KMS-11 (cell line): ENCODE measurements around the gene NCKAP5.

Source experiments
- H2AFZ ChIP-seq: fragments of 200-600 bp; sonication (generic); 2 replicates; pipeline ENCODE4 v1.6.1; 2016; ENCODE audit warnings: antibody characterized with exemption, mixed run types, low read depth
- H3K27ac ChIP-seq: fragments of 200-600 bp; sonication (generic); 2 replicates; pipeline ENCODE4 v1.6.1; 2016; ENCODE audit warnings: mild to moderate bottlenecking, mixed run types
- H3K27me3 ChIP-seq: fragments of 200-600 bp; sonication (generic); 2 replicates; pipeline ENCODE4 v1.6.1; 2017; ENCODE audit warnings: mild to moderate bottlenecking, low read depth, mixed run types, moderate library complexity; ENCODE audit not compliant: insufficient read depth
- H3K36me3 ChIP-seq: fragments of 200-600 bp; sonication (generic); 2 replicates; pipeline ENCODE4 v1.6.1; 2017; ENCODE audit warnings: mild to moderate bottlenecking, mixed run types; ENCODE audit not compliant: insufficient read depth
- H3K4me1 ChIP-seq: fragments of 200-600 bp; sonication (generic); 2 replicates; pipeline ENCODE4 v1.6.1; 2016; ENCODE audit warnings: mild to moderate bottlenecking, low read depth, mixed run types; ENCODE audit not compliant: poor library complexity, severe bottlenecking
- H3K4me2 ChIP-seq: fragments of 200-600 bp; sonication (generic); 2 replicates; pipeline ENCODE4 v1.7.0; 2016; ENCODE audit warnings: mild to moderate bottlenecking, mixed run types
- H3K4me3 ChIP-seq: fragments of 200-600 bp; sonication (generic); IDR thresholded peaks from 2 replicates; pipeline ENCODE4 v1.6.1; 2017; ENCODE audit warnings: low read depth, low read length, mixed read lengths; ENCODE audit not compliant: insufficient read depth
- H3K79me2 ChIP-seq: fragments of 200-600 bp; sonication (generic); 2 replicates; pipeline ENCODE4 v1.6.1; 2016; ENCODE audit warnings: low read depth, mixed run types; ENCODE audit not compliant: insufficient read depth
- H3K9ac ChIP-seq: fragments of 200-600 bp; sonication (generic); 2 replicates; pipeline ENCODE4 v1.6.1; 2016; ENCODE audit warnings: mild to moderate bottlenecking, mixed run types
- H4K20me1 ChIP-seq: fragments of 200-600 bp; sonication (generic); 2 replicates; pipeline ENCODE4 v1.6.1; 2016; ENCODE audit warnings: mild to moderate bottlenecking, mixed run types; ENCODE audit not compliant: insufficient read depth
- CTCF ChIP-seq: fragments of 200-600 bp; sonication (generic); conservative IDR thresholded peaks from 2 replicates; pipeline ENCODE4 v1.6.1; 2017; ENCODE audit warnings: low read depth, mild to moderate bottlenecking, antibody characterized with exemption, low read length, moderate library complexity, mixed read lengths

Gene NCKAP5

GRCh38 chr2:133425612-133426011 lies 142.7 kb downstream of the NCKAP5 start:
- no peak for TF ChIP-seq CTCF
- Histone ChIP-seq H3K4me3 (no peak overlapping the region), H3K9ac (no peak overlapping the region), H3K27ac (no peak overlapping the region), H3K4me2 (no peak overlapping the region), H2AFZ (no peak overlapping the region), H3K4me1 (no peaks in the 10 kb centered on the region), H3K36me3 (no peaks in the 10 kb centered on the region), H3K27me3 (no peaks in the 10 kb centered on the region), H3K79me2 (no peaks in the 10 kb centered on the region), H4K20me1 (no peaks in the 10 kb centered on the region)

- H3K4me2 ChIP-seq: no peak overlapping the region
- H3K9ac ChIP-seq: no peak overlapping the region
- no peaks in the 10 kb centered on the region for H3K4me1 ChIP-seq
- H3K27ac ChIP-seq: no peak overlapping the region
- TF ChIP-seq CTCF: no peak
- no peaks in the 10 kb centered on the region for H3K27me3 ChIP-seq
- H3K36me3 ChIP-seq: no peaks in the 10 kb centered on the region
- no peaks in the 10 kb centered on the region for H4K20me1 ChIP-seq
- no peak overlapping the region for H2AFZ ChIP-seq
- no peaks in the 10 kb centered on the region for H3K79me2 ChIP-seq
- H3K4me3 ChIP-seq: no peak overlapping the region
These were observed 143.4 kb downstream of the NCKAP5 start for GRCh38 chr2:133424876-133425275.

GRCh38 chr2:133422931-133423351 lies 145.3 kb downstream of the NCKAP5 start:
- no peaks in the 10 kb centered on the region for H3K36me3 ChIP-seq
- H4K20me1 ChIP-seq: no peaks in the 10 kb centered on the region
- H3K27ac ChIP-seq: no peak overlapping the region
- no peak overlapping the region for H3K4me2 ChIP-seq
- no peaks in the 10 kb centered on the region for H3K79me2 ChIP-seq
- H3K4me3 ChIP-seq: no peak overlapping the region
- H2AFZ ChIP-seq: no peak overlapping the region
- no peaks in the 10 kb centered on the region for H3K4me1 ChIP-seq
- TF ChIP-seq CTCF: no peak
- H3K9ac ChIP-seq: no peak overlapping the region
- H3K27me3 ChIP-seq: no peaks in the 10 kb centered on the region

GRCh38 chr2:133421516-133422324 lies 146.5 kb downstream of the NCKAP5 start:
- Histone ChIP-seq H3K79me2 (no peaks in the 10 kb centered on the region), H4K20me1 (no peaks in the 10 kb centered on the region), H3K4me3 (no peak overlapping the region), H3K4me1 (no peaks in the 10 kb centered on the region), H2AFZ (no peak overlapping the region), H3K27me3 (no peaks in the 10 kb centered on the region), H3K27ac (no peak overlapping the region), H3K9ac (no peak overlapping the region), H3K4me2 (no peak overlapping the region), H3K36me3 (no peaks in the 10 kb centered on the region)
- no peak for TF ChIP-seq CTCF
